GM21447 (cell line): ENCODE data around the gene PSMC4.
A peak's percentile ranks its signal among the peaks of the same experiment; 100 is the strongest.

Source experiments
- ATAC-seq: cut with Tn5 transposase; IDR thresholded peaks from one replicate; pipeline ENCODE4 v1.9.1; 2021; ENCODE audit not compliant: unreplicated experiment

Gene PSMC4

DNA sequence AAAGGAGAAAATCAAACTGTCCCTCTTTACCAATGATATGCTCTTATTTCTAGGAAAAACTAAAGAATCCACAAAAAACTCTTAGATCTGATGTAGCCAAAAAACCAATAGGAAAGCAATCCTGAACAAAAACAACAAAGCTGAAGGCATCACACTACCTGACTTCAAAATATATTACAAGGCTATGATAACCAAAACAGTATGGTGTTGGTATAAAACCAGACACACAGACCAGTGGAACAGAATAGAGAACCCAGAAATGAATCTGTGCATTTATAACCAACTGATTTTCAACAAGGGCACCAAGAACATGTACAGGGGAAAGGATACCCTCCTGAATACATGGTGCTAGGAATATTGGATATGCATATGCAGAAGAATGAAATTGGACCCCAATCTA is 16.2 kb downstream of the PSMC4 start:
- ATAC-seq = no peak

DNA sequence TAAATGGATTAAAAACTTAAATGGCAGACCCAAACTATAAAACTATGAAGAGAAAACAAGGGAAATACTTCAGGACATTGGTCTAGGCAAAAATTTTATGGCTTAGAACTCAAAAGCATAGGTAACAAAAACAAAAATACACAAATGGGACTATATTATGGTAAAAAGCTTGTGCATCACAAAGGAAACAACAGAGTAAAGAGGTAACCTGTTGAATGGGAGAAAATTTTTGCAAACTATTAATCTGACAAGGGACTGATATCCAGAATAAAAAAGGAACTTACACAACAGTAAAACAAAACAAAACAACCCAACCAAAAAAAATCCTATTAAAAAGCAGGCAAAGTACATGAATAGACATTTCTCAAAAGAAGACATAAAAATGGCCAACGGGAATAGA is 16.6 kb downstream of the PSMC4 start:
- no peak for ATAC-seq

DNA sequence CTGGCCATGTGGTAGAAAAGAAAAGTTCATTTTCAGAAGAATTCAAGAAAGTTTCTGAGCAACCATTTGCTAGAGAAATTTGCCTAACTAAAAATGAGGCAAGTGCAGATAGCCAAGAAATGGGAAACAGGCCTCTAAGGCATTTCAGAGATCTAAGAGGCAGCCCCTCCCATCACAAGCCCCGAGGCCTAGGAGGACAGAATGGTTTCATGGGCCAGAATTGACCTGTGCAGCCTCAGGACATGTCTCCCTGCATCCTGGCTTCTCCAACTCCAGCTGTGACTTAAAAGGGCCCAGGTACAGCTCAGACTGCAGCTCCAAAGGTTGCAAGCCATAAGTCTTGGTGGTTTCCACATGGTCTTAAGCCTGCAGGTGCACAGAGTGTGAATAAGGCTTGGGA is 22.6 kb downstream of the PSMC4 start:
- no peak for ATAC-seq

DNA sequence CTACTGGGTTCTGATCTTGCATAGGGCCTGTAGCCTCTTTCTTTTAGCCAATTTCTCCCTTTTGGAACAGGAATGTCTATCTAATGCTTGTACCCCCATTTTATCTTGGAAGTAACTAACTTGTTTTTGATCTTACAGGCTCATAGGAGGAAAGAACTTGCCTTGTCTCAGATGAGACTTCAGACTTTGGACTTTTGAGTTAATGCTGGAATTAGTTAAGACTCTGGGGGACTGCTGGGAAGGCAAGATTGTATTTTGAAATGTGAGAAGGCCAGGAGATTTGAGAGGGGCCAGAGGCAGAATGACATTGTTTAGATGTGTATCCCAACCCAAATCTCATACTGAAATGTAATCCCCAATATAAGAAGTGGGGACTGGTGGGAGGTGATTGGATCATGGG is 23.4 kb downstream of the PSMC4 start:
- no peak for ATAC-seq

DNA sequence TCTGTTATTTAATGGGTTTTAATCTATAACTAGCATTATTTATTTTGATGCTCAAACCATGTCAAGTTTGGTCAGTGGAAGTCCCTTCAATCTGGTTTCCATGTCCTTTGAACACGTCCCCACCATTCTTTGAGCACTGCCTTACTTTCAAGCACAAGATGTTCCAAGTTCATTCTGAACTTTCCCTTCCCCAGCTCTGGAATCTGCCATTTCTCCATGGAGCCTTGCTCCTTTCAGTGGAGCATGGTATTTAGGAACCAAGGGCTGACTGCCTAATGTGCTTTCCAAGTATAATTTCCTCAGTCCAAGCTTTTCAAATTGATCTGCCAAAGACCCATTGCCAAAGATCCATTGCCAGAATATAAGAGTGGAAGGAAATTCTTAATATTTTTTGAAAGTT is 24.8 kb downstream of the PSMC4 start:
- ATAC-seq = no peak

DNA sequence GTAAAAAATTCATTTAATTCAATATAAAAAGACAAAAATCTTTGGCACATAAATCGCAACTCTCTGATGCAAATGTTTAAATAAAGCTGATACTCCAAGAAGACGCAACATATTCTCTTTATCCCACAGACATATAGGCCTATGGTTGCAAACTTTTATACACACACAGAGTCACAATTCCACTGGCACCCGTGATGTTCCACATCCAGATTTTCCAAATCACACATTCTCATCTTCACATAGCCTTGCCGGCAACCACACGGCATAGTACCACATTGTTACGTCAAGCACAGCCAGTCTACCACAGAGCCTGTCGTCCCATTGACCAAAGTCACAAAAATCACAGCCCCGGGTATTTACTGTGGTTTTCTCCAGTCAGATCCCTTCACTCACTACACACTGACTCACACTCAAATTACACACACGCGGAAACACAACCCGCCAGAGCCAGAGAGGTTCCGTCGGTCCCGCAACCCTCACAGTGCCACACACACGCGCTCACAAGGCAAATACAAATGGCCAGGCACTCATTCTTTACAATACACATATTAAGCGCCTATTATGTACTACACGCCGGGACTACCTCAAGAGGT is 25.3 kb downstream of the PSMC4 start:
- peak; percentile 33 for ATAC-seq

DNA sequence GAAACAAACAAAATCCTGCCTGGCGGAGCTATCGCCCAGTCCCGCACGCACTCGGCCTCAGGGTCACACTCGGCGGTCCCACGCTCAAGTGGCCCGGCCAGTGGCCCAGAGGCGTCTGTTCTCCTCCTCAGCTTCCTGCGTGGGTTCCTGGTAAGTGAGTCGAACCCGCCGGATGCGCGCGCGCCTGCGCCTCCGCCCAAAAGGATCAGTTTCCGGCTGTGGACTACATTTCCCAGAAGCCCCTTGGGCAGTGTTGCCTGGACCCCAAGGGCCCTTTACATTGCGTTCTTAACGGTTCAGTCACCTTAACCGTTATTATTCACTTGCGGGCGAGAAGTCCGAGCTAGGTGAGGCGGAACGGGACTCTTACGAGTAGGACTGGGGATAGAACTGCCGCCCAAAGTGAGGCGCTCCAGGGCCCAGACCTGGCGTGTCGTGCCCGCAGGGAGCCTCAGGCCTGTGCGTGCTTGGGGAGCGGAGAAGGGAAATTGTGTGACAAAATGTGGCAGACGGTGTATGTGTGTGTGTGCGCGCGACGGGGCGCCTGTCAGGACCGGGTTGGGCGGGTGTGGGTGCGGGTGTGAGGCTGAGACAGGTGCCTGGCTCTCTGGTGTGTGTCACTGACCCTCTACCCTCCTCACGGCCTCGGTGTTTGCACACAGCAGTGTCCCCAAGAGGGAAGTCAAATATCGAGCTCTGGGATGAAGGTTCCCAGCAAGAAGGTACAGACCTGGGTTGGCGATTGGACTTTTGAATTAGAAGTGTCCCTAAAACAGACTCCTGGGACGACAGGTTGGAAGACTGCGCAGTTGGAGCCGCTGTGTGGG is 26.1 kb downstream of the PSMC4 start, which contains the start of gene ZNF546:
Gene ZNF546, plus strand, starts transcription at position 250 of the 827 bp plus-strand sequence. CDS start 1,267 bp downstream, outside the sequence.
- ATAC-seq = peak; percentile 85

DNA sequence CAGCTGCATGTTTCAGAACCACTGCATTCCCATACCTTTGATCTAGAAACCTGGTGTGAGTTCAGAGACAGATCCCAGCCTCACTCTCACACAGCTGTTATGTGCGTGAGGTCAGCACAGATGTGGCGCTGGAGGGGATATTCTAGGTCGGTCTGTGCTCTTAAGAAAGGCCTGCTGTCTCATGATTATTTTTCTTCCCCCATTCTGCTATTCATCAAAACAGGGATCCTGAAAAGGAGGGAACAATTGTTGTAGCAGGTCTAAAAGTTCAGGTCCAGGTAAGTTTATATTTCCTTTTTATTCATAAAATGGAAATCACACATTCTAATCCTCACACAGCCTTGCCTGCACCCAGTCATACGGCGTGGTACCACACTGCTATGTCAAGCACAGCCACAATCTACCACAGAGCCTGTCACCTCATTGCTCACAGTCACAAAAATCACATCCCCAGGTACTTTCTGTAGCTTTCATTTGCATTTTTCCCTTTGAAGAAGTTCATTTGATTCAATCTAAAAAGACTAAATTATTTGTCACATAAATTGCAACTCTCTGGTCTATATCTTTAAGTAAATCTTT is 26.8 kb downstream of the PSMC4 start:
- no peak for ATAC-seq

DNA sequence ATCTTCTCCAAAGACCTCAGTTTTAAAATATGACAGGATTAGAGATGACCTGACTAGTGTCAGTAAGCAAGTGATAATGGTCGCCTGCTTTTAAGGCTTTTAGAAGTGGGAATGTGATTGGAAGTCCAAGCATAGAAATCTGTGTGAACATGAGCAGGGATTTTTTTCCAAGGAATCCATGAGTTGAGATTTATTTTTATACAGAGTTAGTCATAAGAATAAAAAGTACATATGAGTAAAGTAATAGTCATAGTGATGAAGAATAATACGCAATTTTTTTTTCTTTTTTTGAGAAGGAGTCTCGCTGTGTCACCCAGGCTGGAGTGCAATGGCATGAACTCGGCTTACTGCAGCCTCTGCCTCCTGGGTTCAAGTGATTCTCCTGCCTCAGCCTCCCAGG is 27.5 kb downstream of the PSMC4 start:
- ATAC-seq = no peak

DNA sequence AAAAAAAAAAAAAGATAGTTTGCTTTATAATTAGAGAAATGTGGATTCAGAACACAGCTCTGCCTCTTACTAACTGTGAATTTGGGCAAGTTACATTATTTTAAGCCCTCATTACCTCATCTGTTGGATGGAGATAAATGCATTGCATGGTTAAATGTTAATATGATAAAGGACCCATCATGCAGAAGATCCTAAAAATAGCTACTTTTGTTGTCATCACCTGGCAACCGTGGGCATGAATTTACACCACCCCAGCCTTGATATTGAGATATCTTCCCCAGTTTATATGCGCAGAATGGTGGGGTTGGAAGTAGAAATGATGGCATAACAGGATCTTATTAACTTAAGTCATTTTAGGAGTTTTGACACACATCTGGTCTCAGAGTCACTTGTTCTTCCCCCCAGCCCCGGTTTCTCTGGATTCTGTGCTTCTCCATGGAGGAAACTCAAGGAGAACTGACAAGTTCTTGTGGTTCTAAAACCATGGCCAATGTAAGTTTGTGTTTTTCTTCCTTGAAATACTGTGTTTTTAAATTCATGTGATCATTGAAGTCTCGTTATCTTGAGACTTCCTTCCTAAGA is 34.8 kb downstream of the PSMC4 start:
- ATAC-seq = no peak

DNA sequence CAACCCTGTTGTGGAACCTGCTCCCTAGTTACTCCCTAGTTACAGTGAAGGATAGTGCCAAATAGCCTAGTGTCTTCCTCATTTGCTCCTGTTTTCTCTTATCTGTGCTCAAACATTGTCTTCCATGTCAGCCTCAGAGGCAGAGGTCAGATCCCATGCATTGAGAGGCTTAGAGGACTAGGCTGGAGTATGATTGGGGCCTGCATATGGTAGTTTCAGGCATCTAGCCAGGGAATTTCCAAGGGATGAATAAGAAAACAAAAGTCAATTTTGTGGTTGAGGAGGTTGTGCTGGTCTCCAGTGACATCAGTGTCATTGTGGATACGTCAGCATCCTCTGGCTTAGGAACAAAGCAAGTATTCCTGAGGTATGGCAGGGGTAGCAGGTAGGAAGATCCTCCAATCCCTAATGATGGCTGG is 35.3 kb downstream of the PSMC4 start:
- ATAC-seq = no peak

DNA sequence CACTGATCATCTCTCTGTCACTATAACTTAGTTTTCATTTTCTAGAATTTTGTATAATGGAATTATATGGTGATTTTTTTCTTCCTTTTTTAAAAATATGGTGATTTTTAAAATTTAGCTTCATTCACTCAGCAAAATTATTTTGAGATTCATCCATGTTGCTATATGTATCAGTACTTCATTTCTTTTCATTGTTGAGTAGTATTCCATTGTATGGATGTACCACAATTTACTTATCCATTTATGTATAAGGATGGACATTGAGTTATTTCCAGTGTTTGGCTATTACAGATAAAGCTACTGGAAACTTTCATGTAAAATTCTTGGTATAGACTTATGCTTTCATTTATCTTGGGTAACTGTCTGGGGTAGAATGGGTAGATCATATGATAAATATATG is 38.7 kb downstream of the PSMC4 start:
- no peak for ATAC-seq

DNA sequence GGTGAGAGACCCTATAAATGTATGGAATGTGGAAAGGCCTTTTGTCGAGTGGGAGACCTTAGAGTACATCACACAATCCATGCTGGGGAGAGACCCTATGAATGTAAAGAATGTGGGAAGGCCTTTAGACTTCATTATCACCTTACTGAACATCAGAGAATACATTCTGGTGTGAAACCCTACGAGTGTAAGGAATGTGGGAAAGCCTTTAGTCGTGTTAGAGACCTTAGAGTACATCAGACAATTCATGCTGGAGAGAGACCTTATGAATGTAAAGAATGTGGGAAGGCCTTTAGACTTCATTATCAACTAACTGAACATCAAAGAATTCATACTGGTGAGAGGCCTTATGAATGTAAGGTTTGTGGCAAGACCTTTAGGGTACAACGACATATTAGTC is 43.0 kb downstream of the PSMC4 start:
- ATAC-seq = no peak

DNA sequence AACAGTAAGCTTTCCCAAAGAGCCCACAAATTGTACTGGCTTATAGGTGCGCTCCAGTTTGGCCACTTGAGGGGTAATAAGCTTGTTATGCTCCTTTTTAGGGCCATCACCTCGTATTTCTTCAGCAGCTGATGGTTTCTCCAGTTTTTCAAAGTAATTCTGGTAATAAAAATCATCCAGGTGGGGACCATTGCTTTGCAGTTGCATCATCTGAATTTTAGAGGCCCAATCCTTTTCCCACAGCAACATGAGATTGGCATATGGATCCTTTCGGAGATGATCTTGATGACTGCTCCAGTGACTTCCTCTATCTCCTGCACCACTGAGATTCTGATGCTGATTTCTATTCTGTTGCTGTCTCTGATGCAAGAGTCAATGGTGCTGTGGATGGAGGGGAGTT is 53.0 kb downstream of the PSMC4 start:
- no peak for ATAC-seq

DNA sequence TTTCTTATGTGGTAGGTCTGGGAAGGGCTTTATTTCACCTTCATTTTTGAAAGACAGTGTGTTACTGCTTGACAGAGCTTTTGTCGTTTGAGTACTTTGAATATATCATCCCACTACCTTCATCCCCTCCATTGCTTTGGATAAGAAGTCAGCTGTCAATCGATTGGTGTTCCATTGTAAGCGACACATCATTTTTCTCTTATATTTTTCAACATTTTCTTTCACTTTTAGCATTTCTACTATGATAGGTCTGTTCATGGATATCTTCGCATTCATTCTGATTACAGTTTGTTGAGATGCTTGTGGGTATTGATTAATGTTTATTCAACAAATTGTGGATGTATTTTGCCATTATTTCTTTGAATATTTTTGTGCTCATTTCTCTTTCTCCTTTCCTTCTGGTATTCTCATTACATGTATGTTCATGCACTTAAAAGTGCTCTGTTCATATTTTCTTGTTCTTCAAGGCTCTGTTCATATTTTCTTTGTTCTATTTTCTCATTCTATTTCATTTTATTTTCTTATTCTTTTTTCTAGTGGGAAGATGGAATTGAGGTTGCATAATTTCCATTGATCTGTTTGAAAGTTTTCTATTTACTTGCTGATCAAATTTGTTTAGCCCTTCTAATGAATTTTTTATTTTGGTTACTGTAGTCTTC is 55.1 kb downstream of the PSMC4 start:
- no peak for ATAC-seq

DNA sequence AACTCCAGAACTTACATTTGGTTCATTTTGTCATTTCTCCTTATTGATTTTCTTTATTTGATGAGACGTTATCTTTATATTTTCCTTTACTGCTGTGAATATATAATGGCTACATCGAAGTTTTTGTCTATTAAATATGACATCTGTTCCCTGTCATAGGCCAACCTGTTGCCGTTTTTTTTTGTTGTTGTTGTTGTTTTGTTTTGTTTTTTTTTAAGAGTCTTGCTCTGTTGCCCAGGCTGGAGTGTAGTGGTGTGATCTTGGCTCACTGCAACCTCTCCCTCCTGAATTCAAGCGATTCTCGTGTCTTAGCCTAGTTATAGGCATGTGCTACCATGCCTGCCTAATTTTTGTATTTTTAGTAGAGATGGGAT is 55.6 kb downstream of the PSMC4 start:
- no peak for ATAC-seq
